8988T (cell line): Measurements from ENCODE around the gene ALPP.

Source experiments
- DNase-seq: peaks from one replicate; pipeline ENCODE4 v3.0.0; 2011

The ALPP gene

GRCh38 chr2:232431705-232432590, 53.4 kb downstream of the ALPP start:
- no peak for DNase-seq
